ENCODE measurements around the gene SMOC1. TPM values are rescaled to one million over a fixed set of nuclear protein-coding genes. Genes with fewer than 3 reads are reported as not detected.

The SMOC1 gene
- total RNA-seq, 1 donor from 2014 or later = not detected

DNA sequence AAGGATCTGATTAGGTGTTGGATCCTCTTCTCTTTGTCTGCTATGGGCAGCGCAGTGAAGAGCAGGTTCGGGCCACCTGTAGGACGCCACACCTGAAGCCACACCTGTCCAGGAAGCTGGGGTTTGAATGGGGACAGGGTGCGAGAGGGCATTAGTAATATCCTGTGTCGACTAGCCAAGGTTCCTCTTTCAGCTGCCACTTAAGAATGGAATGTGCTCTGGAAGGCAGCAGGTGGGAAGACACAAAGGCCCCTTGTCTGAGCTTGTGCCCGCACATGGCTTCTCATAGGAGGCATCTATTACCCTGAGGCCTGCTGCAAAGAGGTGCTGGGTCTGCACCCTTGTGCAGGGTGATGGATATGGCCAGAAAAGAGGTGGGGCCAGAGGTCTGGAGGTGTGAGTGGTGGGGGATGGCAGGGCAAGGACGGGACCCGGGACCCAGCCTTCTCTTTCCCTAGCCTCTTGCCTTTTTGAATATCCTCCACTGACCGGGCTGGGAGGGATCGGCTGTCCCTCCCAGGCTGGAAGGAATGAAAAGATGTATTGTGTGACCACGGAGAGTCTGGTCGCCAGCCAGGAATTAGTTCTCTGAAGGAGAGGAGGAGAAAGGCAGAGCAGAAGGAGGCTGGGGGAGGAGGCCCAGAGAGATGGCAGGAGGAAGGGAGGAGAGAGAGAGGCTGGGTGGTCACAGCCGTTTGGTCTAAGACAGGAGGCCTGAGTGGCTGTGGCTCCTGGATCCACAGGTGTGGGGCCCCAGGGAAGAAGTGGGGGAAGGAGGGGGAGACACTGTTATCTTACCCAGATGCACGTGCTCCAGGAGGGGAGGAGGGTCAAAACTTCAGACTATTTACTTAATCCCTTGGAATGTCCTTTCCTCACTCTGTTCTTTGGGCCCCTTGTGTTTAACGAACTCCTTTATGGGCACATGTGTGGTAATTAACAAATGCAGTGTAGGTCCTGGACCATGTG lies 101.5 kb downstream of the SMOC1 start:
- intact Hi-C loops (cut with micrococcal nuclease) = no loop called here

GRCh38 chr14:69982220-69982839 lies 103.1 kb downstream of the SMOC1 start:
- intact Hi-C loops (cut with micrococcal nuclease) = no loop called here

- intact Hi-C loops (cut with micrococcal nuclease) = no loop called here
Measured at GRCh38 chr14:69982886-69983285, 103.7 kb downstream of the SMOC1 start.

DNA sequence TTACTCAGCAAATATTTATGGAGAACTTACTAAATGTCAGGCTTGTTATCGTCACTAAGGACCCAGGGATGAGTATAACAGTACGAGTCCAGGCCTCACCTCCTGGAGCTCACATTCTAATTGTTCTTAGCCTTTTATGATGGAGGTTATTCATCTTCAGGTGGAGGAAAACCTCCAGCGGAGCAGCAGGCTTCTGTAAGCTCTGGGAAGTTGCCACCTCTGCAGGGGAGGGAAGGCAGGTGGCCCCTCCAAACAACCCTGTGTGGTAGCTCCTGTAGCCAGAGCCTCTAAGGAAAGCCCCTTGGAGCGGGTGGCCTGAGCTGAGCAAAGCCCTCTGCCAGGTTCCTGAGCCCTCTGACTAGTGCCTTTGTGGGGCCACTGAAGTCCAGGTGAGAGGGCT lies 104.1 kb downstream of the SMOC1 start:
- intact Hi-C loops (cut with micrococcal nuclease) = no loop called here

GRCh38 chr14:69985463-69985862 lies 106.2 kb downstream of the SMOC1 start:
- intact Hi-C loops (cut with micrococcal nuclease) = no loop called here

- intact Hi-C loops (cut with micrococcal nuclease) = no loop called here
Measured at GRCh38 chr14:69986336-69986735, 107.1 kb downstream of the SMOC1 start.

- intact Hi-C loops (cut with micrococcal nuclease) = no loop called here
Measured at GRCh38 chr14:69987406-69988121, 108.3 kb downstream of the SMOC1 start.

DNA sequence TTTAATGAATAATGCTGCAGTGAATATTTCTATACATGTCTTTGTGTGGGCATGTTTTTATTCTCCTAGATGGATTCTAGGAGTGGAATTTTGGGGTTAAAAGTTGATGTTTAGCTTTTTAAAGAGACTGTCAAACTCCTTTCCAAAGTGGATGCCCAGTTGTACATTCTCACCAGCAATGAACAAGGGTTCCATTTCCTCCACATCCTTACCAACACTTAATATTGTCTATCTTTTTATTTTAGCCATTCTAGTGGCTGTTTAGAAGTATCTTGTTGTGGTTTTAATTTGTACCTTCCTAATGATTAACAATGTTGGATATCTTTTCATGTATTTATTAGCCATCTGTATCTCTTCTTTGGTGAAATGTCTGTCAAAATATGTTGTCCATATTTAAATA lies 109.8 kb downstream of the SMOC1 start:
- intact Hi-C loops (cut with micrococcal nuclease) = no loop called here

GRCh38 chr14:69989622-69990021 lies 110.4 kb downstream of the SMOC1 start:
- intact Hi-C loops (cut with micrococcal nuclease) = no loop called here

GRCh38 chr14:69990323-69990722 lies 111.1 kb downstream of the SMOC1 start:
- intact Hi-C loops (cut with micrococcal nuclease) = no loop called here

GRCh38 chr14:69991422-69991821 lies 112.2 kb downstream of the SMOC1 start:
- intact Hi-C loops (cut with micrococcal nuclease) = no loop called here

GRCh38 chr14:69992564-69992963 lies 113.3 kb downstream of the SMOC1 start:
- intact Hi-C loops (cut with micrococcal nuclease) = no loop called here

DNA sequence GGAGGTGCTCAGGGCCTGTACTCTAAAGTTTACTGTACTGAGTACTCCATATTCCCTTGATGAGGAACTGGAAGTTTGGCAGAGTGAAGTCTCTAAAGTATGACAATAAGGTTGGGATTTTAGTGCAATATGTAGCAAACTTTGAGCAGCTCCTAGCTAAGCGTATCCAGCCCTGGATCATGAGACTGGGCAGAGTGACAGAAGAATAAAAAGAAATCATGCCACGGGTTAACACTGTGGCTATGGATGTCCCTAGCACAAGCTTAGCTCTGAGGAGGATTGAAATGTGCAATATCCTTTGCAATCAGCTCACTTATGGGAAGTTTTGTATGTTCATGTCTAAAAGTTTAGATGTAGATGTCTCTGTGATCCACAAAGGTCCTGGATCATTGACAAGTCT lies 114.1 kb downstream of the SMOC1 start:
- intact Hi-C loops (cut with micrococcal nuclease) = no loop called here

GRCh38 chr14:69994002-69994401 lies 114.8 kb downstream of the SMOC1 start:
- intact Hi-C loops (cut with micrococcal nuclease) = no loop called here

DNA sequence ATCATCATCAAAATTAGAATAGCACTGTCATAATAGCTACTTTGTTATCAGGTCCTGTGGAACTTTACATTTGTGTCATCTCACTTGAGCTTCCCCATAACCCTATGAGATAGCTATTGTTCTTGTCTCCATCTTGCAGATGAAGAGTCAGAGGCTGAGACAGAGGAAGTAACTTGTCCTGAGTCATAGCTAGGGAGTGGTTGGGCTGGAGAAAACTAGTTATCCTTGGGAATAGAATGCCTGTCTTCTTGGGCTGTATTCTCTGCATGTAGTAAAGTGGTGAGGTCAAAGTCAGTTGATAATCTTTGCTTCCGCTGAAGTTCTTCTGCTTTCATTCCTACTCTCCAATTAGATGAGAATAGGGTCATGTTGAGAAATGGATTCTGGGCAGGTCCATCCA lies 117.0 kb downstream of the SMOC1 start:
- intact Hi-C loops (cut with micrococcal nuclease) = no loop called here

DNA sequence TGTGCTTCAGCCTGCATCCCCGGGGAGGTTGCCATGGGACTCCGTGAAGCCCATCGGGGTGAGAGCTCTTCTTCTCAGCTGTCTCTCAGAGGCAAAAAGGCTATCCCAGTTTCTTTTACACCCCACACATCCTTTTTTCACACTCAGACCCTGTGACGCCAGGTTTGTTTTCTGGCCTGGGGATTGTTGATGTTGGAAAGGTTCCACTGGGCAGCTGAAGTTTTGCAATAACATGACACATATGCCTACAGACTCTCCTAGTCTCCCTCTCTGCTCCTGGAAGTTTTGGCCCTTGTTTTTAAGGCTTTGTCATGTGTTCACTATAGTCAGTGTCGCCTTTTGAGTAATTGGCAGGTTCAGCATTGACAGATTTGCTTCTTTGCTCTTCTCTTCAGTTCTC lies 118.6 kb downstream of the SMOC1 start:
- intact Hi-C loops (cut with micrococcal nuclease) = no loop called here

GRCh38 chr14:69999261-69999674 lies 120.1 kb downstream of the SMOC1 start:
- intact Hi-C loops (cut with micrococcal nuclease) = no loop called here

GRCh38 chr14:70000601-70001000 lies 121.4 kb downstream of the SMOC1 start:
- intact Hi-C loops (cut with micrococcal nuclease) = no loop called here

- intact Hi-C loops (cut with micrococcal nuclease) = no loop called here
Measured at GRCh38 chr14:70002589-70003346, 123.6 kb downstream of the SMOC1 start.

DNA sequence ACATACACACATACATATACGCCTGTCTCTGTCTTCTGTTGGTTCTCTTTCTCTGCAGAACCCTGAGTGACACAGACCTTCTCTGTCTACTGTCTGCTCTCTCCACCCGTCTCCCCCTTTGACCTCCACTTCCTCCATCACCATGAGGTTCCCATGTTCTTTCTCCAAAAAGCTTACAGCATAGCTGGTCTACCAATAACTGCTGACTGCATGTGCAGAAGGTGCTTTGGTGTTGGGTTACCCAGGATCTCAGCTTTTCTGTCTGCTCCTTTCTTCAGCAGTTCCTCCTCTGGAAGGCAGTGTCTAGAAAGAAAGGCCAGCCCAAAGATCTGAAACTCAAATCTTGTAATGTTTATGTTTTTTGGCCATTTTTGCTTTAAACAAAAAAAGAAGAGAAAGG lies 125.6 kb downstream of the SMOC1 start:
- intact Hi-C loops (cut with micrococcal nuclease) = no loop called here

GRCh38 chr14:70005281-70005805 lies 126.1 kb downstream of the SMOC1 start:
- intact Hi-C loops (cut with micrococcal nuclease) = no loop called here

Measured in T-helper 2 cell treated with Interferon-gamma antibody and Interleukin-4, amounts not matched to agents 100 ng/mL and 5 ng/mL, for 36 hours (primary cell).